Limb (tissue), 2 donors: ENCODE results near the gene C5AR2.
A peak's percentile ranks its signal among the peaks of the same experiment; 100 is the strongest.
"Not testable (repeated sequence)": the region's sequence is repeated elsewhere in the genome, so short reads cannot be mapped to it uniquely, and the experiment has no call there.

ENCODE experiments used
- DNase-seq, 2 donors: peaks; one replicate each; pipeline ENCODE4 v3.0.0-alpha.2; 2016; ENCODE audit errors: extremely low spot score in 2 of 2

Gene C5AR2

GRCh38 chr19:47384533-47384932 lies 52.6 kb downstream of the C5AR2 start:
- DNase-seq, result not testable (repeated sequence)

- DNase-seq, result not testable (repeated sequence)
These were observed 54.6 kb downstream of the C5AR2 start for GRCh38 chr19:47386582-47386981.

- not testable (repeated sequence) for DNase-seq
These were observed 55.6 kb downstream of the C5AR2 start for GRCh38 chr19:47387623-47388022.

GRCh38 chr19:47388721-47389120 lies 56.7 kb downstream of the C5AR2 start:
- not testable (repeated sequence) for DNase-seq

GRCh38 chr19:47389150-47389556 lies 57.2 kb downstream of the C5AR2 start:
- DNase-seq, result no peak

- DNase-seq, result no peak
These were observed 58.8 kb downstream of the C5AR2 start for GRCh38 chr19:47390533-47391488.

- peak; percentile 39 to 75 for DNase-seq
These were observed 59.7 kb downstream of the C5AR2 start for GRCh38 chr19:47391510-47392223.
